Astrocyte (in vitro differentiated cells and primary cell): ENCODE results near the gene DGKB. TPM values are rescaled to one million over a fixed set of nuclear protein-coding genes. Genes with fewer than 3 reads are reported as not detected.

Experiments
- DNase-seq: peaks from one replicate; pipeline ENCODE4 v3.0.0-alpha.2; 2010; ENCODE audit warnings: low read depth
- FAIRE-seq: peaks from 2 replicates; lab custom pipeline; 2011; peaks lifted over from hg19 to GRCh38; lab: Jason Lieb, UNC
- H2AFZ ChIP-seq: 2 replicates; pipeline ENCODE4 v1.6.0; 2012; ENCODE audit warnings: low read depth, low read length, inconsistent platforms
- H3K27ac ChIP-seq: 2 replicates; pipeline ENCODE4 v1.5.1; 2011; ENCODE audit warnings: low read depth, low read length, inconsistent platforms
- H3K27me3 ChIP-seq: 2 replicates; pipeline ENCODE4 v1.6.0; 2011; ENCODE audit warnings: low read length, inconsistent platforms; ENCODE audit not compliant: insufficient read depth
- H3K36me3 ChIP-seq: 2 replicates; pipeline ENCODE4 v1.5.1; 2011; ENCODE audit warnings: low read length, inconsistent platforms; ENCODE audit not compliant: insufficient read depth
- H3K4me1 ChIP-seq: 2 replicates; pipeline ENCODE4 v1.5.1; 2011; ENCODE audit warnings: low read length, inconsistent platforms; ENCODE audit not compliant: insufficient read depth
- H3K4me2 ChIP-seq: 2 replicates; pipeline ENCODE4 v1.6.0; 2012; ENCODE audit warnings: low read length, inconsistent platforms
- H3K4me3 ChIP-seq: 2 replicates; pipeline ENCODE4 v1.5.1; 2011; ENCODE audit warnings: low read depth, mild to moderate bottlenecking, low read length, inconsistent platforms; ENCODE audit not compliant: insufficient read depth
- H3K79me2 ChIP-seq: 2 replicates; pipeline ENCODE4 v1.6.0; 2012; ENCODE audit warnings: mild to moderate bottlenecking, low read length, inconsistent platforms; ENCODE audit not compliant: insufficient read depth
- H3K9ac ChIP-seq: 2 replicates; pipeline ENCODE4 v1.6.0; 2012; ENCODE audit warnings: mild to moderate bottlenecking, low read length, inconsistent platforms
- H3K9me3 ChIP-seq: 2 replicates; pipeline ENCODE4 v1.5.1; 2012; ENCODE audit warnings: low read depth, mild to moderate bottlenecking, low read length, inconsistent platforms; ENCODE audit not compliant: insufficient read depth
- H4K20me1 ChIP-seq: 2 replicates; pipeline ENCODE4 v1.6.0; 2012; ENCODE audit warnings: low read length, inconsistent platforms; ENCODE audit not compliant: insufficient read depth
- H3K27ac Mint-ChIP-seq: one replicate; pipeline ENCODE4 v1.8.0; 2021; ENCODE audit warnings: mild to moderate bottlenecking, mixed read lengths; ENCODE audit not compliant: unreplicated experiment
- H3K27me3 Mint-ChIP-seq: one replicate; pipeline ENCODE4 v1.8.0; 2021; ENCODE audit warnings: low read depth, mixed read lengths; ENCODE audit not compliant: unreplicated experiment
- H3K36me3 Mint-ChIP-seq: one replicate; pipeline ENCODE4 v1.8.0; 2021; ENCODE audit warnings: low read depth, mixed read lengths; ENCODE audit not compliant: unreplicated experiment
- H3K4me1 Mint-ChIP-seq: one replicate; pipeline ENCODE4 v1.8.0; 2021; ENCODE audit warnings: low read depth, mixed read lengths; ENCODE audit not compliant: unreplicated experiment
- H3K4me3 Mint-ChIP-seq: one replicate; pipeline ENCODE4 v1.8.0; 2021; ENCODE audit warnings: mild to moderate bottlenecking, moderate library complexity, mixed read lengths; ENCODE audit not compliant: unreplicated experiment
- H3K9me3 Mint-ChIP-seq: one replicate; pipeline ENCODE4 v1.8.0; 2021; ENCODE audit warnings: mild to moderate bottlenecking, mixed read lengths; ENCODE audit not compliant: unreplicated experiment
- CTCF ChIP-seq: IDR thresholded peaks from 2 replicates; pipeline ENCODE4 v1.5.1; 2011; ENCODE audit warnings: low read depth, mild to moderate bottlenecking, inconsistent platforms, low read length, moderate library complexity; ENCODE audit not compliant: insufficient read depth
- EZH2 ChIP-seq: IDR thresholded peaks from 2 replicates; pipeline ENCODE4 v1.6.1; 2012; ENCODE audit warnings: mild to moderate bottlenecking, low read length, inconsistent platforms; ENCODE audit not compliant: insufficient read depth
- total RNA-seq: library from RNA; stranded (reverse); gene quantifications from 2 replicates; pipeline ENCODE4 v1.2.1, GENCODE V29; 2021

The DGKB gene
- total RNA-seq, 1 donor from 2014 or later, result 0.39 TPM

GRCh38 chr7:14908697-14909096, 6.1 kb upstream of the DGKB start:
- Histone ChIP-seq H3K27me3 (no peaks in the 10 kb centered on the region), H3K4me3 (no peak overlapping the region), H3K9ac (no peak overlapping the region), H2AFZ (no peak overlapping the region), H3K27ac (no peak overlapping the region), H3K9me3 (no peaks in the 10 kb centered on the region), H3K4me2 (no peak overlapping the region), H3K79me2 (no peaks in the 10 kb centered on the region), H4K20me1 (no peaks in the 10 kb centered on the region), H3K4me1 (no peaks in the 10 kb centered on the region), H3K36me3 (no peaks in the 10 kb centered on the region)
- H3K27me3 Mint-ChIP-seq, result no peaks in the 10 kb centered on the region
- no peak for FAIRE-seq
- TF ChIP-seq EZH2 (no peak), CTCF (no peak)
- no peak overlapping the region for H3K27ac Mint-ChIP-seq
- no peak overlapping the region for H3K4me3 Mint-ChIP-seq
- H3K36me3 Mint-ChIP-seq, result no peaks in the 10 kb centered on the region
- no peaks in the 10 kb centered on the region for H3K9me3 Mint-ChIP-seq
- H3K4me1 Mint-ChIP-seq, result peaks cover 6% of the 10 kb centered on the region
- no peak for DNase-seq

GRCh38 chr7:14905764-14906163, 3.2 kb upstream of the DGKB start:
- Mint-ChIP-seq H3K27me3 (no peaks in the 10 kb centered on the region), H3K9me3 (no peaks in the 10 kb centered on the region), H3K4me3 (no peak overlapping the region), H3K4me1 (peaks cover 6% of the 10 kb centered on the region), H3K27ac (no peak overlapping the region), H3K36me3 (no peaks in the 10 kb centered on the region)
- Histone ChIP-seq H4K20me1 (no peaks in the 10 kb centered on the region), H3K27ac (no peak overlapping the region), H3K4me2 (no peak overlapping the region), H3K9me3 (no peaks in the 10 kb centered on the region), H2AFZ (no peak overlapping the region), H3K4me1 (no peaks in the 10 kb centered on the region), H3K79me2 (no peaks in the 10 kb centered on the region), H3K9ac (no peak overlapping the region), H3K4me3 (no peak overlapping the region), H3K27me3 (peaks cover 4% of the 10 kb centered on the region), H3K36me3 (no peaks in the 10 kb centered on the region)
- FAIRE-seq, result no peak
- TF ChIP-seq CTCF (no peak), EZH2 (no peak)
- DNase-seq, result no peak

GRCh38 chr7:14900051-14900450, 2.5 kb downstream of the DGKB start:
- Mint-ChIP-seq H3K27ac (no peak overlapping the region), H3K4me1 (peaks cover 3% of the 10 kb centered on the region), H3K27me3 (no peaks in the 10 kb centered on the region), H3K9me3 (no peaks in the 10 kb centered on the region), H3K36me3 (no peaks in the 10 kb centered on the region), H3K4me3 (no peak overlapping the region)
- no peak for TF ChIP-seq EZH2
- no peak for TF ChIP-seq CTCF
- H3K9ac ChIP-seq, result no peak overlapping the region
- no peak overlapping the region for H3K27ac ChIP-seq
- H3K4me2 ChIP-seq, result no peak overlapping the region
- H3K27me3 ChIP-seq, result peaks cover 4% of the 10 kb centered on the region
- H4K20me1 ChIP-seq, result no peaks in the 10 kb centered on the region
- no peak for FAIRE-seq
- no peak overlapping the region for H3K4me3 ChIP-seq
- H3K9me3 ChIP-seq, result no peaks in the 10 kb centered on the region
- no peak overlapping the region for H2AFZ ChIP-seq
- no peak for DNase-seq
- H3K36me3 ChIP-seq, result no peaks in the 10 kb centered on the region
- no peaks in the 10 kb centered on the region for H3K79me2 ChIP-seq
- H3K4me1 ChIP-seq, result no peaks in the 10 kb centered on the region
